Mucosa of rectum (tissue), 2 donors: Measurements from ENCODE around the gene BHLHE41.

Source experiments
- H3K27ac ChIP-seq, 2 donors: one replicate each; pipeline ENCODE4 v1.7.0; 2013; ENCODE audit warnings: inconsistent platforms in 2 of 2, low read depth in 2 of 2, low read length in 2 of 2
- H3K27me3 ChIP-seq, 2 donors: one replicate each; pipeline ENCODE4 v1.7.0; 2013; ENCODE audit warnings: low read length in 2 of 2; ENCODE audit not compliant: control insufficient read depth in 2 of 2, insufficient read depth in 2 of 2
- H3K36me3 ChIP-seq, 2 donors: one replicate each; pipeline ENCODE4 v1.7.0; 2013; ENCODE audit warnings: low read length in 2 of 2; ENCODE audit not compliant: control insufficient read depth in 2 of 2, insufficient read depth in 2 of 2
- H3K4me1 ChIP-seq, 2 donors: one replicate each; pipeline ENCODE4 v1.7.0; 2013; ENCODE audit warnings: low read length in 2 of 2, mild to moderate bottlenecking in 1 of 2; ENCODE audit not compliant: control insufficient read depth in 2 of 2, insufficient read depth in 2 of 2
- H3K4me3 ChIP-seq, 2 donors: one replicate each; pipeline ENCODE4 v1.7.0; 2013; ENCODE audit warnings: low read length in 2 of 2
- H3K9ac ChIP-seq, 2 donors: one replicate each; pipeline ENCODE4 v1.7.0; 2013; ENCODE audit warnings: low read length in 2 of 2, low read depth in 1 of 2, mild to moderate bottlenecking in 1 of 2
- H3K9me3 ChIP-seq, 2 donors: one replicate each; pipeline ENCODE4 v1.7.0; 2013; ENCODE audit warnings: low read length in 2 of 2; ENCODE audit not compliant: control insufficient read depth in 2 of 2
- donor health status: healthy.
- donor health status: Normal muscosa, but diverticular disease.

The BHLHE41 gene

DNA sequence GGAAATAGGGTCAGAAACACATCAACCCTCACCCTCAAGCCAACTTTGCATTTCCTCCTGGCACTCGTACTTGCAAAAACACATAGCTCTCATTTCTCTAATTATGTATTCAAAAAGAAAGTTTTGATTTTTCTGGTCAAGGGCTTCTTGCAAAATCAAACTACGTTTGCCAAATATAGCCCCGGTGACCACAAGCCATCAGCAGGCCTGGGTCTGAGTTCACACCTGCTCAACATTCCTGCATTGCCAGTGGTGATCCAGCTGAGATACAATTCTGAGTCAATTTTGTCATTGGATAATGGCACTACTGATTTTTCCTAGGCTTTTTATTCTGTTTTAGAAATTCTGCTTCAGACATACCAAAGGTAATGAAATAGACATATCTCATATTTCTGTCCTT lies 10.7 kb upstream of the BHLHE41 start:
- Histone ChIP-seq H3K4me3 (peak overlapping the region; percentile 10 to 46), H3K4me1 (peaks cover 13 to 32% of the 10 kb centered on the region in 2 donors), H3K27me3 (no peaks in the 10 kb centered on the region), H3K27ac (peak overlapping the region; percentile 59 to 65), H3K36me3 (no peaks in the 10 kb centered on the region), H3K9me3 (no peaks in the 10 kb centered on the region), H3K9ac (no peak overlapping the region)

DNA sequence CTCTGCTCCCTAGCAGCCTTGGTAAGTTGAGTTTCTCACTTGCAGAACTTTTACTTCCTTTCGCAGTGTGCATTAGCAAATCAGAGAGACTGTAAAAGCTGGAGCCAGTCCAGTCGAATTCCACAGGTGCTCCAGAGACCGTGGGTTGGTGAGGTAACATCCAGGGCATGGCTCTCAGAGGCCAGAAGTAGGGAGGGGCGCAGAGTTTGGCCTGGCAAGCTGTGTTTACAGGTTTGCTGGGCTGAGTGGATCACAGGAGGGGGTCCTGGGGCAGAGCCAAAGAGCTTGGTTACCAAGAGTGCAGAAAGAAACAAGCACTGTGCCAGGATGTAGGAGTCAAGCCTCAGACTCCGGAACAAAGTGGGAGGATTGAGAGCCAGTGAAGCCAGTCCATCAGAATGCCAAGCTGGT lies 10.2 kb upstream of the BHLHE41 start:
- H3K4me3 ChIP-seq, result peak overlapping the region; percentile 10 to 46
- peaks cover 13 to 32% of the 10 kb centered on the region in 2 donors for H3K4me1 ChIP-seq
- no peak overlapping the region for H3K9ac ChIP-seq
- H3K9me3 ChIP-seq, result no peaks in the 10 kb centered on the region
- H3K36me3 ChIP-seq, result no peaks in the 10 kb centered on the region
- peak overlapping the region; percentile 59 to 65 for H3K27ac ChIP-seq
- no peaks in the 10 kb centered on the region for H3K27me3 ChIP-seq

DNA sequence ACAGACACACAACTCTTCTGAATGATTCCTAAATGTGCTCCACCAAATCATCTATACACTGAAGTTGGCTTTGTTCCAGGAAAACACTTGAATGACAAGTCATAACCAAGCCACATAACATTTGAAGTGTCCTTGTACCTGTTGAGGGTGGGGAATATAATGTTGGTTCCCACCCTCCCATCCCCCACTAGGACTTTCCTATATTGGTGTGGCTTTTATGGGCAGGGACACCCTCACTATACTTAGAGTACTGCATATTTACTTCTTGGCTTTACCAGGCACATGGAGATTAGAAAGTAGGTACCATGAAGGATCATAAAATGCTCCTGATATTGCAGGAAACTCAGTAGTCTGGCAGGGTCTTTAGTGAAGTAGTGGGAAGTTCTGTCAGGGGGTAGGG lies 9.7 kb upstream of the BHLHE41 start:
- H3K27me3 ChIP-seq, result no peaks in the 10 kb centered on the region
- H3K4me1 ChIP-seq, result peaks cover 13 to 32% of the 10 kb centered on the region in 2 donors
- H3K36me3 ChIP-seq, result no peaks in the 10 kb centered on the region
- H3K27ac ChIP-seq, result peak overlapping the region; percentile 59 to 65
- H3K9me3 ChIP-seq, result no peaks in the 10 kb centered on the region
- no peak overlapping the region for H3K9ac ChIP-seq
- peak overlapping the region; percentile 4 to 46 for H3K4me3 ChIP-seq

DNA sequence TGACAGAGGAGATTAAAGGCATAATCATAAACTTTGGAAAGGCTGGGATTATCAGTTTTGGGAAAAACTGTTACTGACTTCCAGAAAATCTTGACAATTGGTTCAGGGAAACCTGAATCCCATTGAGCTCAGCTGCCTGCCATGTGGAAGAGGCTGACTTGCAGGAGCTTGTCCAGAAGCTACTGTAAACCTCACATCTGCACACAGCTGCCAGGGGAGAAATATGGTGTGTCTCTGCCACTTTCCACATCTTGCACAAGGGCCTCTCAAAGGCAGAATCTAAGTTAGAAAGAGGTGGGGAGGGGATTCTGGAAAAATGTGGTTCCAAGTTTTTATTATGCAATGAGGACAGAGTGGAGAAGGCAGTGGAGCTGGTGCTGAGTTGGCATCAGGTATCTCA lies 8.7 kb upstream of the BHLHE41 start:
- H3K27ac ChIP-seq, result no peak overlapping the region
- no peaks in the 10 kb centered on the region for H3K9me3 ChIP-seq
- H3K9ac ChIP-seq, result no peak overlapping the region
- no peaks in the 10 kb centered on the region for H3K36me3 ChIP-seq
- H3K27me3 ChIP-seq, result no peaks in the 10 kb centered on the region
- peaks cover 13 to 32% of the 10 kb centered on the region in 2 donors for H3K4me1 ChIP-seq
- H3K4me3 ChIP-seq, result no peak overlapping the region

DNA sequence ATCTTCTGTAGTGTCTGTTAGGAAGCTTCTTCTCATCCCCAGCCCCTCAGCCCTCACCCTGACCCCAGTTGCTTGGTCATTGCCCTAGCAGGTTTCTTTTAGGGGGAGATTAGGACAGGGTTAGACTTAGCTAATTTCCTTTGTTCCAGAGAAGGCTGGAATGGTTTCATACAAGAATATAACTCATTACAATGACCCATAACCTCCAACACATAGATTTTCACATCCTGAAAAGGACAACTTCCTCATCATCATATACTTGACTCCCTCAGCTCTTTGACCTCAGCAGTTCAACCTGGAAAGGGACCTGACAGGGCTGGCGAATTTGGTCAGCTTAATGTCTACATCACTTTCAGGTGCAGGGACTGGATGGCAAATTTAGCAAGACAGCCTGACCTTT lies 8.0 kb upstream of the BHLHE41 start:
- Histone ChIP-seq H3K27me3 (no peaks in the 10 kb centered on the region), H3K4me1 (peaks cover 13 to 32% of the 10 kb centered on the region in 2 donors), H3K27ac (no peak overlapping the region), H3K4me3 (no peak overlapping the region), H3K9me3 (no peaks in the 10 kb centered on the region), H3K36me3 (no peaks in the 10 kb centered on the region), H3K9ac (no peak overlapping the region)

DNA sequence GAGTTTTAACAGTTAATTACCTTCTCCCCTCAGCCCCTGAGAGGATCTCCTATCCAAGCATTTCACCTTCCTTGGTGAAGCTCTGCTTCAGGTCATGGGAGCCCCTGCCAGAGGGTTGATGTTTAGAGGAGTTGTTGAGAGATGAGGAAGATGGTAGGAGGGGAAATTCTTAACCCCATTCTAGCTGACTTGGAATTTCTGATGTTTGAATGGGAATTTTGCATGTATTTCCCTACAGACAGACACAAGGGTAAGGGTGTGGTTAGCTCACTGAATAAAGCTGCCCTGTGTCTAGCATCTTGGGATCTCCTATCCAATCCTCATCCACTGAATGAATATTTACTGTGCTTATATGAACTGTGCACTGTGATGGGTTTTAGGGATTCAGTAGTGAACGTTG lies 7.1 kb upstream of the BHLHE41 start:
- no peaks in the 10 kb centered on the region for H3K27me3 ChIP-seq
- H3K27ac ChIP-seq, result no peak overlapping the region
- no peak overlapping the region for H3K9ac ChIP-seq
- H3K9me3 ChIP-seq, result no peaks in the 10 kb centered on the region
- H3K4me3 ChIP-seq, result no peak overlapping the region
- H3K4me1 ChIP-seq, result peaks cover 16 to 30% of the 10 kb centered on the region in 2 donors
- no peaks in the 10 kb centered on the region for H3K36me3 ChIP-seq

DNA sequence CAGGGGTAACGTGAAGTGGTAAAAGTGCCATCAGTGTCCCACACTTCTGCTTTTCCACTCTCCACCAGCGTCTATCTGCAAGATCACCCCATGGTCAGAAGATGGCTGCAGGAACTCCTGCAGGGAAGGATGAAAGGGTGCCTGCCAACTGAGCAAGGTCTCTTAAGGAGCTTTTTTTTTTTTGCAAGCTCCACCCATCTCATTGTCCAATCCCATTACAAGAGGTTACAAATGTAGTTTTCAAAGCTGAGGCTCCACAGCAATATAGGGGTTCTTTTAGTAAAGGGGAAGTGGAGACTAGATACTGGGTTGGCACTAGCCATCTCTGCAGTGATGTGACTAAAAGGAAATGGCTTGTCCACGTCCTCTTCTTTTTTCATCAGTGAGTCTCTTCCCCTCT lies 5.9 kb upstream of the BHLHE41 start:
- H3K4me1 ChIP-seq, result peaks cover 16 to 22% of the 10 kb centered on the region in 2 donors
- H3K27me3 ChIP-seq, result no peaks in the 10 kb centered on the region
- H3K9me3 ChIP-seq, result no peaks in the 10 kb centered on the region
- H3K27ac ChIP-seq, result no peak overlapping the region
- H3K4me3 ChIP-seq, result no peak overlapping the region
- H3K36me3 ChIP-seq, result no peaks in the 10 kb centered on the region
- H3K9ac ChIP-seq, result no peak overlapping the region

DNA sequence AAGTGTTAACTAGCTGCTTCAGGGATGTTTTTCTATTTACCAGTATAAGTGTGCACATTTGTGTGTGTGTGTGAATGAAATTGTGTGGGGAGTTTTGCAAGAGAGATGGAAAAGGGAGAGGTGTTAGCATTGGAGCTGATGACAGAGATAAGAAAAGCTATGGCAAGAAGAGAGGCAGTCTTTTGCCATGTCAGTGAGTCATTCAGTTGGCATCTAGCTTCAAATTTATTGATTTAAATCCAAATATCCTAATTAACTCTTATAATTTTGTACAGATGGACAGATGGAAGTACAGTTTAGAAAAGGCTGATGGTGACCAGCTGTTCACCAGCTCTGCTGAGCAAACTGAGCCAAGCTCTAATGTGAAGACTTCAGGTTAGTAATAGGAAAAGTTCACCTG lies 3.3 kb upstream of the BHLHE41 start:
- peaks cover 0 to 3% of the 10 kb centered on the region in 2 donors for H3K27me3 ChIP-seq
- no peaks in the 10 kb centered on the region for H3K9me3 ChIP-seq
- H3K4me3 ChIP-seq, result no peak overlapping the region
- H3K9ac ChIP-seq, result no peak overlapping the region
- H3K4me1 ChIP-seq, result peaks cover 13 to 18% of the 10 kb centered on the region in 2 donors
- no peaks in the 10 kb centered on the region for H3K36me3 ChIP-seq
- no peak overlapping the region for H3K27ac ChIP-seq

DNA sequence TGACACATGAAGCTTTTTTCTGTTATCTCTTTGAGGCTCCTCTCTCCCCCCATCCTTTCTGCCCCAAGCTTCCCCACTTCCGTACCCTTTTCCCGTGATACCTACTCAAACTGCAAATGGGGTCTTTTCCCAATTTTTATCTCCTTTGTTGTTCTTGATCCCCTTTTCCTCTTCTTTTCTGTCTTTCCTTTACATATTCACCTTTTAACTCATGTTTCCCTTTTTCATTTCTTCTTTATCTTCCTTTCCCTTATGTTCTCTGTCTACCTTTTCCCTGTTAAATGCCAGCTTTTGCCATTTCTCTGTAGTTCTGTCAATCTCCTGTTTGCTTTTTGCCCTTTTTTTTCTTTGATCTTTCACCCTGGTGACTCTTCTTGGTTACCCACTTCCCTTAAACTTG lies 2.6 kb upstream of the BHLHE41 start:
- Histone ChIP-seq H3K9me3 (no peaks in the 10 kb centered on the region), H3K9ac (no peak overlapping the region), H3K27ac (no peak overlapping the region), H3K4me1 (peaks cover 13 to 21% of the 10 kb centered on the region in 2 donors), H3K4me3 (no peak overlapping the region), H3K36me3 (no peaks in the 10 kb centered on the region), H3K27me3 (peaks cover 0 to 3% of the 10 kb centered on the region in 2 donors)

DNA sequence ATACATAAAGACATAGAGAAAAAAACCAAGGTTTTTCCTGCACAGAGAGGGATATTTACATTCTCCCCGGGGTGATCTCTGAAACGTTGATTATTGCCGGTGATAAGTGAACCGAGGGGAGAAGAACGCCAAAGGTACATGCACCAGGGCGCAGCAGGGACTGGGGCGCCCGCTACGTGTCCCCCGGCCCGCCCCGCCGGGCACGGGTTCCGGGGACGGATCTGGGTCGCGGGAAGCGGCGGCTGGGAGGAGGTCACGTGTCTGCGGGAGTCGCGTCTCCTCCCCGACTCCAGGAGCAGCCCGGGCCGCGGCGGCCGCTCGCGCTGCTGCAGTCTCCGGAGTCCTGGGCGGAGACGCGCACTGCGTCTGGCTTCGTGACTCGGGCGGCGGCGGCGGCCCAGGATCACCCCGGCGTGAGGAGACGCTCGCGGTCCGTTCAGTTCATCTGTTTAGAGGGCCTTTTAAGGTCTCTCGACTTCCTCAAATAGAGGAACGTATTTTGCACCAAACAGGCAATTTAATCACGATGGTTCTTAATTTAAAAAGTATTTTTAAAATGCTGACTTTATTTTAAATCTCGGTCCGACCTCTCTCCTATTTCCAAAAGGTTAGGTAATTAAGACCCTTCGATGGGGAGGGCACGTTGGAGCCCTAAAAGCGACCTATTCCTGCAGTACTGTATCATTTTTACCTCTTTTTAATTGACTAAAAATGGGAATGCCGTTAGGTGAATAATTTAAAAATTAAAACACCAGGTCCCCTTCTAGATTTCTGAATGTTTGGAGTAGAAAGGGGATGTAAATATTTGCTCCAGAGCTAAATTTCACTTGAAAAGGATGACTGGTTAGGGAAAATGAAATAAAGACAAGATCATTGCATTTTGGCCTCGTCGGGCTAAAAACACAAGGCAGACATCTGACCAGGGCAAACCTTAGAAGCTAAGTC lies 1.8 kb upstream of the BHLHE41 start:
- Histone ChIP-seq H3K27me3 (peaks cover 0 to 3% of the 10 kb centered on the region in 2 donors), H3K4me1 (peaks cover 13 to 21% of the 10 kb centered on the region in 2 donors), H3K27ac (peak overlapping the region; percentile 95 to 96), H3K36me3 (no peaks in the 10 kb centered on the region), H3K4me3 (peak overlapping the region; percentile 84 to 90), H3K9ac (peak overlapping the region; percentile 81 to 96), H3K9me3 (no peaks in the 10 kb centered on the region)
